Endodermal cell (in vitro differentiated cells): ENCODE results near the gene TMEM266. TPM values are rescaled to one million over a fixed set of nuclear protein-coding genes. Genes with fewer than 3 reads are reported as not detected.

Experiments used
- DNase-seq: peaks from one replicate; pipeline ENCODE4 v3.0.0-alpha.2; 2017
- H3K27ac ChIP-seq: 2 replicates; pipeline ENCODE4 v1.5.1; 2013; ENCODE audit warnings: mild to moderate bottlenecking, low read depth, low read length, moderate library complexity
- H3K27me3 ChIP-seq: 2 replicates; pipeline ENCODE4 v1.6.1; 2013; ENCODE audit warnings: mild to moderate bottlenecking, low read length, moderate library complexity; ENCODE audit not compliant: insufficient read depth, control insufficient read depth, poor library complexity, severe bottlenecking
- H3K36me3 ChIP-seq: 2 replicates; pipeline ENCODE4 v1.7.0; 2013; ENCODE audit warnings: mild to moderate bottlenecking, low read length, moderate library complexity; ENCODE audit not compliant: control insufficient read depth, insufficient read depth
- H3K4me1 ChIP-seq: one replicate; pipeline ENCODE4 v1.7.0; 2013; ENCODE audit warnings: low read length; ENCODE audit not compliant: control insufficient read depth, insufficient read depth
- H3K4me3 ChIP-seq: 2 replicates; pipeline ENCODE4 v1.5.1; 2013; ENCODE audit warnings: mild to moderate bottlenecking, low read length, moderate library complexity
- H3K9ac ChIP-seq: 2 replicates; pipeline ENCODE4 v1.6.1; 2013; ENCODE audit warnings: mild to moderate bottlenecking, low read length, moderate library complexity; ENCODE audit not compliant: poor library complexity, severe bottlenecking; ENCODE audit errors: extremely low read depth
- H3K9me3 ChIP-seq: 2 replicates; pipeline ENCODE4 v1.6.1; 2013; ENCODE audit warnings: mild to moderate bottlenecking, low read length, moderate library complexity; ENCODE audit not compliant: control insufficient read depth
- H3K27ac Mint-ChIP-seq: 2 replicates; pipeline ENCODE4 v1.8.0; 2020; ENCODE audit warnings: mixed read lengths
- H3K27me3 Mint-ChIP-seq: 2 replicates; pipeline ENCODE4 v1.8.0; 2021; ENCODE audit warnings: mild to moderate bottlenecking, mixed read lengths; ENCODE audit not compliant: insufficient read depth
- H3K36me3 Mint-ChIP-seq: 2 replicates; pipeline ENCODE4 v1.8.0; 2020; ENCODE audit warnings: low read depth, mixed read lengths
- H3K4me1 Mint-ChIP-seq: 2 replicates; pipeline ENCODE4 v1.8.0; 2020; ENCODE audit warnings: mixed read lengths
- H3K4me3 Mint-ChIP-seq: 2 replicates; pipeline ENCODE4 v1.8.0; 2020; ENCODE audit warnings: mild to moderate bottlenecking, moderate library complexity, mixed read lengths
- H3K9me3 Mint-ChIP-seq: 2 replicates; pipeline ENCODE4 v1.8.0; 2020; ENCODE audit warnings: mild to moderate bottlenecking, mixed read lengths
- WGBS, 2 experiments: methylation state at CpG; one replicate each; pipeline versions ENCODE4 v1.1.5 to v1.1.7; 2013; ENCODE audit warnings: missing lambda C conversion rate in 2 of 2, mixed read lengths in 1 of 2; ENCODE audit not compliant: insufficient coverage in 1 of 2, insufficient read length in 1 of 2; 5-methylcytosine and 5-hydroxymethylcytosine counted together
- total RNA-seq, 2 donors: library from RNA; stranded (reverse); fragmentation: NEBNext Ultra II Directional in 1 of 2; extraction: Animal tissue kit (Norgen Biotek cat#: 25700) in 1 of 2; gene quantifications; 2 replicates in 1 of 2; 3 replicates in 1 of 2; pipeline ENCODE4 v1.2.1, GENCODE V29; 2021
- TF ChIP-seq, protein P1 (sequence below): fragments of 200-600 bp; sonication (generic); conservative IDR thresholded peaks from 2 replicates; pipeline ENCODE4 v1.5.0; 2021; ENCODE audit warnings: antibody characterized with exemption, mild to moderate bottlenecking

Gene TMEM266
- total RNA-seq, 2 donors from 2014 or later, result 1.8 to 2.0 TPM

DNA sequence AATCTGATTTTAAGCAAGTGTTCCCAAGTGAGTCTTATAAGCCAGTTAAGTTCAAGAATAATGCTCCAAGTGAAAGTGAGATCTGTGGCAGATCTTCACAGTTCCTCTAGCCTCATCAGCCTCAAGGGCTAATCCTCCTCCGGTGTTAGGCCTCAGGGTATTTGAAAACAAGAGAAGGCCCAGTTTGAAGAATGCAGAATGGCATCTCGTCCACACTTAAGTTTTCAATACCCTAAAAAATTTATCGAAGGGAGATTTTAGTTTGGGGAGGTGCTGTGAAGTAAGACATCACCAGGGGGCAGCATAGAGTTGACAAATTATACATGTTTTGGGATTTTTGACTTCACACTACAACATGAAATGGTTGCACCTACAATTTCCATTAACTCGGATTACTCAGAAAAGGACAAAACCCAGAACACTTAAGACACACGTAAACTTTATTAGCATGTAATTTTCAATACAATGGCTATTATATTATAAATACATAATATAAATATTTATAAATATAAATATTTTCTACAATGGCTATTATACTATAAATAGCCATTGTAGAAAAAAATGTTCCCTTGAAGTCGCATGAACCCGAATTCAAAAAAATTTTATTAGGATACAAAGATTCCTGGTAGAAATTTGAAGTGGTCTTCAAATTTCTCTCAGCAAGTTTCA is 2.3 kb upstream of the TMEM266 start:
- Histone ChIP-seq H3K27ac (no peak overlapping the region), H3K4me1 (peaks cover 8% of the 10 kb centered on the region), H3K36me3 (no peaks in the 10 kb centered on the region), H3K9me3 (no peaks in the 10 kb centered on the region), H3K27me3 (peaks cover 18% of the 10 kb centered on the region), H3K9ac (no peak overlapping the region), H3K4me3 (no peak overlapping the region)
- no peaks in the 10 kb centered on the region for H3K9me3 Mint-ChIP-seq
- 6 to 16% methylated on average over 2 to 6 of the region's 7 CpGs for WGBS, 2 experiments
- H3K4me1 Mint-ChIP-seq, result peaks cover 22% of the 10 kb centered on the region
- H3K4me3 Mint-ChIP-seq, result no peak overlapping the region
- H3K36me3 Mint-ChIP-seq, result no peaks in the 10 kb centered on the region
- no peak overlapping the region for H3K27ac Mint-ChIP-seq
- H3K27me3 Mint-ChIP-seq, result peaks cover 29% of the 10 kb centered on the region
- TF ChIP-seq, protein P1, sequence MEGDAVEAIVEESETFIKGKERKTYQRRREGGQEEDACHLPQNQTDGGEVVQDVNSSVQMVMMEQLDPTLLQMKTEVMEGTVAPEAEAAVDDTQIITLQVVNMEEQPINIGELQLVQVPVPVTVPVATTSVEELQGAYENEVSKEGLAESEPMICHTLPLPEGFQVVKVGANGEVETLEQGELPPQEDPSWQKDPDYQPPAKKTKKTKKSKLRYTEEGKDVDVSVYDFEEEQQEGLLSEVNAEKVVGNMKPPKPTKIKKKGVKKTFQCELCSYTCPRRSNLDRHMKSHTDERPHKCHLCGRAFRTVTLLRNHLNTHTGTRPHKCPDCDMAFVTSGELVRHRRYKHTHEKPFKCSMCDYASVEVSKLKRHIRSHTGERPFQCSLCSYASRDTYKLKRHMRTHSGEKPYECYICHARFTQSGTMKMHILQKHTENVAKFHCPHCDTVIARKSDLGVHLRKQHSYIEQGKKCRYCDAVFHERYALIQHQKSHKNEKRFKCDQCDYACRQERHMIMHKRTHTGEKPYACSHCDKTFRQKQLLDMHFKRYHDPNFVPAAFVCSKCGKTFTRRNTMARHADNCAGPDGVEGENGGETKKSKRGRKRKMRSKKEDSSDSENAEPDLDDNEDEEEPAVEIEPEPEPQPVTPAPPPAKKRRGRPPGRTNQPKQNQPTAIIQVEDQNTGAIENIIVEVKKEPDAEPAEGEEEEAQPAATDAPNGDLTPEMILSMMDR, result peak; percentile 83
- peak; percentile 74 for DNase-seq

DNA sequence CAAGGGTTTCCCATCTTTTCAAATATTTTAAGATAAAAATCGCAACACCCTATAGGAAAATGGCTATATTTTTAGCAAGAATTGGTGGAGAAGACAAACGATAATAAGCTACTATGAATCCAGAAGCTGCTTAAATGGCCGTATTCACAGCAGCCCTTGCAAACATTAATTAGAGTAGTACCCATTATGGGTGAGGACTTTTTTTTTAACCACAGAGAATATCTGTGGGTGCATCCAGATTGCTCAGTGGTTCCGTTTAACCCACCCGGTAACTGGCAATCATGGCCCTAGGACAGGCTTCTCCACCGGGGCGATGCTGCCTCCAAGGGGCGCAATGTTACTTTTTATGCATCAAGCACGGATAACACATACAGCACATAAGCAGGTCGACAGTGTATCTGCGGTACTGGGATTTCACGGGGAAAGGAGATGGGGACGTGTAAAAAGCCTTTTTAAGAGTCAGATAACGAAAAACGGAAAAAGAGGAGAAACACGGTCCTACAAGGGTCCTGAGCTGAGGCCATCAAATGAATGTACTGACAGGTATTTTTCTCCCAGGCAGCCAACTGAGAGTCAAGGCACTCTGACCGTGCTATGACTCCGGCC is 968 bp upstream of the TMEM266 start:
- Histone ChIP-seq H3K27ac (no peak overlapping the region), H3K27me3 (peaks cover 18% of the 10 kb centered on the region), H3K4me3 (peak overlapping the region; percentile 81), H3K9me3 (no peaks in the 10 kb centered on the region), H3K36me3 (no peaks in the 10 kb centered on the region), H3K4me1 (peaks cover 8% of the 10 kb centered on the region), H3K9ac (peak overlapping the region; percentile 32)
- Mint-ChIP-seq H3K27me3 (peaks cover 31% of the 10 kb centered on the region), H3K9me3 (no peaks in the 10 kb centered on the region), H3K27ac (peak overlapping the region; percentile 19), H3K4me3 (peak overlapping the region; percentile 78), H3K4me1 (peaks cover 22% of the 10 kb centered on the region), H3K36me3 (no peaks in the 10 kb centered on the region)
- WGBS, 2 experiments, result 23 to 28% methylated on average over 9 to 18 of the region's 18 CpGs
- TF ChIP-seq, protein P1, result no peak
- DNase-seq, result peak; percentile 79

DNA sequence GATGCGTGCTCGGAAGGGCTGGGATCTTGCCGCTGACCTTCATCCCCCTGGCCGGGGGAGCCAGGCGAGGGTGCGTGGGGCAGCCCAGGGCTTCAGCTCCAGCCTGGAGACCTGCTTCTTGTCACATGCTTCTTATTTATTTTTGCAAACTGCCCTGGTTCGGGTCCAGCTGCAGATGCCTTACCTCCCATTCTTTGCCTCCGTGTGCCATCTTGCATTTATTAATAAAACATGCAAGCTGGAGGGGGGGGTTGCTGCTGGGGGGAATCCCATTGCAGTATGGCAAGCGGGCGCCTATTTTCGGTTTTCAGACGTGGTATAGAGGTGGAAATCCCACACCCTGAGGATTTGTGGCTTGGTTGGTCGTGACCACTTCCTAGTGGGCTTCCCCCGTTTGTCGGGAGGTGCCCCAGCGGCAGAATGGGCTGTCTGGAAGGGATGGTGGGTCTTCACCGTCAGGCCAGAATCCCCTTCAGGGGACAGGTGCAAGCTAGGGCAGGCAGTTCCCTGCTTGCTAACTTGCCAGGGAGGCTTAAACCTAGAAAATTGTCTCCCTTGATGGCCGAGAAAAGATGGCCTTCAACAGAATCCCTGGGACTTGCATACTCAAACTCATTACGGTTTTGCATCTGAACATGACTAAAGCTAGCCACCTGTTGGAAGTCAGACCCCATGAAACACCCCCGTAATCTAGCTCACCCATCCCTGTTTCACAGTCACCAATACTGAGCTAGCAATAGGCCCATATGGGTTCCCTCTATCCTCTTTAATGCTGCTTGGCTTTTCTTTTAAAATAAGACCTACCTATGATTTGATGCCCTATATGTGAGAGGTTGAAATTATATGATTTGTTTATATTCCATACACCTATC is 569 bp downstream of the TMEM266 start:
- Histone ChIP-seq H3K4me3 (peak overlapping the region; percentile 82), H3K27ac (no peak overlapping the region), H3K9me3 (no peaks in the 10 kb centered on the region), H3K4me1 (peaks cover 13% of the 10 kb centered on the region), H3K9ac (peak overlapping the region; percentile 41), H3K36me3 (no peaks in the 10 kb centered on the region), H3K27me3 (peaks cover 18% of the 10 kb centered on the region)
- TF ChIP-seq, protein P1, result no peak
- no peak for DNase-seq
- Mint-ChIP-seq H3K4me1 (peaks cover 31% of the 10 kb centered on the region), H3K4me3 (peak overlapping the region; percentile 78), H3K27ac (no peak overlapping the region), H3K27me3 (peaks cover 34% of the 10 kb centered on the region), H3K36me3 (no peaks in the 10 kb centered on the region), H3K9me3 (no peaks in the 10 kb centered on the region)
- WGBS, 2 experiments, result 35 to 44% methylated on average over 17 to 20 of the region's 20 CpGs
